T-helper 17 cell (primary cell): ENCODE results near the gene DSG4. TPM values are rescaled to one million over a fixed set of nuclear protein-coding genes. Genes with fewer than 3 reads are reported as not detected.

Experiments
- ATAC-seq: fragments of 150-1000 bp; cut with Tn5 transposase; 2 replicates; pipeline ENCODE4 v1.10.0; 2021; ENCODE audit warnings: mild to moderate bottlenecking, moderate library complexity
- DNase-seq, 3 donors: peaks; one replicate each; pipeline versions ENCODE4 v3.0.0 to v3.0.0-alpha.2; 2020 to 2021
- H3K9me3 ChIP-seq: one replicate; pipeline ENCODE4 v1.7.0; 2013; ENCODE audit warnings: low read length, mild to moderate bottlenecking; ENCODE audit not compliant: control insufficient read depth, poor library complexity, severe bottlenecking
- H3K27ac Mint-ChIP-seq: one replicate; pipeline ENCODE4 v1.8.0; 2022; ENCODE audit warnings: mild to moderate bottlenecking, moderate library complexity, mixed read lengths
- H3K27me3 Mint-ChIP-seq: one replicate; pipeline ENCODE4 v1.8.0; 2022; ENCODE audit warnings: mixed read lengths
- H3K36me3 Mint-ChIP-seq: one replicate; pipeline ENCODE4 v1.8.0; 2022; ENCODE audit warnings: low read depth, mixed read lengths
- H3K4me1 Mint-ChIP-seq: one replicate; pipeline ENCODE4 v1.8.0; 2022; ENCODE audit warnings: mild to moderate bottlenecking, mixed read lengths
- H3K4me3 Mint-ChIP-seq: one replicate; pipeline ENCODE4 v1.8.0; 2022; ENCODE audit warnings: mild to moderate bottlenecking, moderate library complexity, mixed read lengths
- total RNA-seq, 4 donors: library from RNA in 2 of 4; stranded (reverse) in 2 of 4; gene quantifications; one replicate each; pipeline ENCODE4 v1.2.3 and lab custom pipeline; 2022 to 2026

DSG4 gene
- total RNA-seq, 2 donors from 2014 or later, result not detected

GRCh38 chr18:31393286-31393685 is 16.7 kb downstream of the DSG4 start:
- ATAC-seq, result no peak
- H3K27me3 Mint-ChIP-seq, result no peaks in the 10 kb centered on the region
- H3K36me3 Mint-ChIP-seq, result no peaks in the 10 kb centered on the region
- H3K4me1 Mint-ChIP-seq, result no peaks in the 10 kb centered on the region
- H3K4me3 Mint-ChIP-seq, result no peak overlapping the region
- no peak overlapping the region for H3K27ac Mint-ChIP-seq
- H3K9me3 ChIP-seq, result no peaks in the 10 kb centered on the region
- DNase-seq, result no peak

- Mint-ChIP-seq H3K27me3 (no peaks in the 10 kb centered on the region), H3K36me3 (no peaks in the 10 kb centered on the region), H3K27ac (no peak overlapping the region), H3K4me3 (no peak overlapping the region), H3K4me1 (no peaks in the 10 kb centered on the region)
- ATAC-seq (no peak), DNase-seq (no peak)
- no peaks in the 10 kb centered on the region for H3K9me3 ChIP-seq
These were observed 20.4 kb downstream of the DSG4 start for GRCh38 chr18:31396796-31397612.

DNA sequence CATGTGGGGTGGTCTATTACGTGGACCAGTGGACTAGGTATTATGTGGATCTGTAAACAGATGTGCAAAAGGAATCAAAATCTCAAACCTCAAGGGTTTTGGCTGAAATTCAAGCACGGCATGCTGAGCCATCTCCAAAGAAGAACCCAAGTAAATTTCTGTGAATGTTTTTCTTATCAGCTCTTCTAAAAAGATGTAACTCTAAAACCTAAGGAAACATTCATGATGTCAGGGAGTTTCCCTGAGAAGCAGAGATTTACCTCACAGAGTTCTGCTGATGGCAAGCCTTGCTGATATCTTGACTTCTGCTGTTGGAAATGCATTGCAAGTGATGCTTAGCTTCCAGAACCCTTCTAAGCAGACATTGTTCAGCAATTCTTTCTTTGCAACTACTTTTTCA is 21.6 kb downstream of the DSG4 start:
- Mint-ChIP-seq H3K27ac (no peak overlapping the region), H3K27me3 (no peaks in the 10 kb centered on the region), H3K4me3 (no peak overlapping the region), H3K36me3 (no peaks in the 10 kb centered on the region), H3K4me1 (no peaks in the 10 kb centered on the region)
- DNase-seq (no peak), ATAC-seq (no peak)
- no peaks in the 10 kb centered on the region for H3K9me3 ChIP-seq

GRCh38 chr18:31399306-31400032 is 22.9 kb downstream of the DSG4 start:
- Mint-ChIP-seq H3K4me1 (no peaks in the 10 kb centered on the region), H3K27me3 (no peaks in the 10 kb centered on the region), H3K4me3 (no peak overlapping the region), H3K27ac (no peak overlapping the region), H3K36me3 (no peaks in the 10 kb centered on the region)
- DNase-seq (no peak), ATAC-seq (no peak)
- no peaks in the 10 kb centered on the region for H3K9me3 ChIP-seq

DNA sequence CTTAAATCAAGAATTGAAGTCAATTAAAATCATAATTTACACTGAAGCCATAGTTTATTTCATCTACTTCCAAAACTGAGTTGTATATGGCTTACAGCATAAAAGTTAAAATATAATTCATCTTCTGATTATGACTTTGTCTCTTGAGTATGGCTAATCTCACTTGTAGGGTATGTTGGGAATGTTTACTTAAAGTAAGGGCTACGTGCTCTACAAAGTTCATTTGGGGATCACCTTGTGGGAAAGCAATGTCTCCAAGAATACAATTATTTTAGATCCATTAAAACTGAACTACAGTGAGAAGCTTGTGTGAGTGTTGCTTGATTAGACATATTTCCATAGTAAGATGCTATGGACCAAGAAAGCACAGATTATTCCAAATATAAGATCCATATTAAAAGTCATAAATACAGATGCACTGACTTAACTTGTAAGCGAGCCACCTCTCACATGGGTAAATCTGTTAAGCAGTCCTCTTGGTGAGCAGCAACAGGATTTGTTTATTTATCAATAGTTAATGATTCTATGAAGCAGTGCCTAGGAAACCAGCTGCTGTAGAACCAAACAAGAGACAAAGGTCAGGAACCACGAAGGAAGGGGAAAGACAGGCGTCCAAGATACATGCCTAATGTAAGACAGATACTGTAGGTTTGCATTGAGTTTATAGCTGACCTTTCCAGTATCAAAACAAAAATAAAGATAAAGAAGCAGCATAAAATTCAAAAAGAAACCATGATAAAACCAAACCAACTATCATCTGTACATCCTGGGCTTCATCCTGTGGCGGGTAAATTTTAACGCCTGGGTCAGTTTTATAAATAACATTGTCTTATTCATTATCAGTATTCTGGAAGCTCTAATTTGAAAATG is 24.8 kb downstream of the DSG4 start:
- Mint-ChIP-seq H3K4me1 (no peaks in the 10 kb centered on the region), H3K4me3 (no peak overlapping the region), H3K27ac (no peak overlapping the region), H3K36me3 (no peaks in the 10 kb centered on the region), H3K27me3 (no peaks in the 10 kb centered on the region)
- DNase-seq, result no peak
- no peak for ATAC-seq
- H3K9me3 ChIP-seq, result no peaks in the 10 kb centered on the region

- no peaks in the 10 kb centered on the region for H3K36me3 Mint-ChIP-seq
- no peak for ATAC-seq
- H3K27me3 Mint-ChIP-seq, result no peaks in the 10 kb centered on the region
These were observed 25.4 kb downstream of the DSG4 start for GRCh38 chr18:31402026-31402373.

DNA sequence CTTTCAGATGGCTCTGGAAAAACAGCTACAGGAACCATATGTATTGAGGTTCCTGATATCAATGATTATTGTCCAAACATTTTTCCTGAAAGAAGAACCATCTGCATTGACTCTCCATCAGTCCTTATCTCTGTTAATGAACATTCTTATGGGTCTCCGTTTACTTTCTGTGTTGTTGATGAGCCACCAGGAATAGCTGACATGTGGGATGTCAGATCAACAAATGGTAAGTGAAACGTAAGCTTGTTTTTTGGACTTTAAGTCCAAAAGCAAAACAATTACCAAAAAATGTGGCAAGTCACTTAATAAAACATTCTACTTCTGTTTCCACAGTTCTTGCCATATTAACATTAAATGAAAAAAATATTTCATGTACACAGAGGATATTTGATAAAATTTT is 26.8 kb downstream of the DSG4 start:
- DNase-seq, result no peak
- H3K27ac Mint-ChIP-seq, result no peak overlapping the region
- H3K4me1 Mint-ChIP-seq, result no peaks in the 10 kb centered on the region
- no peaks in the 10 kb centered on the region for H3K36me3 Mint-ChIP-seq
- no peaks in the 10 kb centered on the region for H3K9me3 ChIP-seq
- no peak for ATAC-seq
- no peaks in the 10 kb centered on the region for H3K27me3 Mint-ChIP-seq
- H3K4me3 Mint-ChIP-seq, result no peak overlapping the region

More at GRCh38 chr18:31402026-31402373, 25.4 kb downstream of the DSG4 start:
- Mint-ChIP-seq H3K4me3 (no peak overlapping the region), H3K4me1 (no peaks in the 10 kb centered on the region), H3K27ac (no peak overlapping the region)
- DNase-seq, result no peak
- no peaks in the 10 kb centered on the region for H3K9me3 ChIP-seq

- Mint-ChIP-seq H3K4me1 (no peaks in the 10 kb centered on the region), H3K27ac (no peak overlapping the region), H3K4me3 (no peak overlapping the region), H3K36me3 (no peaks in the 10 kb centered on the region), H3K27me3 (no peaks in the 10 kb centered on the region)
- ATAC-seq (no peak), DNase-seq (no peak)
- H3K9me3 ChIP-seq, result no peaks in the 10 kb centered on the region
These were observed 31.1 kb downstream of the DSG4 start for GRCh38 chr18:31407649-31408048.

DNA sequence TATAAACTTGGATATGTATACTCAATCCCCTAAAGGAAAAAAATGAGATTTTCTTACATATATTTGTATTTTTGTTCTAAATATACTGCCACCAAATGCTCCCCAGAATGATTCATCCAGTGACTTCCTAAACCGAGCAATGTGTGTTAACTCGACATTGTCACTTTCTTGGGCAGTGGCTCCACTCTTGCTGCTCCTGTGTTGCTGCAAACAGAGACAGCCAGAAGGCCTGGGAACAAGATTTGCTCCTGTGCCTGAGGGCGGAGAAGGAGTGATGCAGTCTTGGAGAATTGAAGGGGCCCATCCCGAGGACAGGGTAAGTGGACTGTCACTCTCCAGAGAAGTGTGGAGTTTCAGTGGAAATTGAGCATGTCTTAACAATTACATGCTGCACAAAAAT is 32.7 kb downstream of the DSG4 start:
- no peak overlapping the region for H3K4me3 Mint-ChIP-seq
- H3K36me3 Mint-ChIP-seq, result no peaks in the 10 kb centered on the region
- no peak overlapping the region for H3K27ac Mint-ChIP-seq
- no peaks in the 10 kb centered on the region for H3K4me1 Mint-ChIP-seq
- no peaks in the 10 kb centered on the region for H3K27me3 Mint-ChIP-seq
- no peak for ATAC-seq
- no peaks in the 10 kb centered on the region for H3K9me3 ChIP-seq
- DNase-seq, result no peak

DNA sequence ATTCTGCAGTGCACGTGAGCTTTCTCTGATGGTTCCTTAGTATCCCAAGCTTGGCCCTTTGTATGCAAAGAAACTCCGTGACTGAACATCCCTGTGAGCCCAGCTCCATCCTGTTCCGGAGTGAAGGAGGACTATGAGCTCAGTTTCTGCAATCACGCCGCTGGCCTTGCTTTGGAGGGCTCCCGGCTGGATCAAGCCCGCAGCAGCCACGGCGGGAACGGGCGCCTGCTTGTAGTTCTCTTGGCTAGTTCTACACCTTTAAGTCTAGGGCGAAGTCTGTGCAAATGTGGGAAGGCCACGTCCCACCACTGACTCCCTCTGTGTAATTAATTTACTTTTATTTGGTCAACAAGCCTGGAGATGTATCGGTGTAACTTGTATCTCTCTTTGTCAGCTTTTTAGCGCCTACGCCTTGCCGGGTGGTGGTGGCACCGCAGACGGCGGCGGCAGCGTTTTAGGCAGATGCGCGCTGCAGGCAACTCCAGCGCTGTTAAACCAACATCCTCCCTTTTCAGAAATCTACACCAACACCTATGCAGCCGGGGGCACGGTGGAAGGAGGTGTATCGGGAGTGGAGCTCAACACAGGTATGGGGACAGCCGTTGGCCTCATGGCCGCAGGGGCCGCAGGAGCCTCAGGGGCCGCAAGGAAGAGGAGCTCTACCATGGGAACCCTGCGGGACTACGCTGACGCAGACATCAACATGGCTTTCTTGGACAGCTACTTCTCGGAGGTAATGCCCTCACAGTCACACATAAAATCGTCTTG is 34.3 kb downstream of the DSG4 start:
- no peak overlapping the region for H3K27ac Mint-ChIP-seq
- no peak for DNase-seq
- no peaks in the 10 kb centered on the region for H3K36me3 Mint-ChIP-seq
- no peaks in the 10 kb centered on the region for H3K27me3 Mint-ChIP-seq
- H3K4me1 Mint-ChIP-seq, result no peaks in the 10 kb centered on the region
- H3K9me3 ChIP-seq, result no peaks in the 10 kb centered on the region
- H3K4me3 Mint-ChIP-seq, result no peak overlapping the region
- no peak for ATAC-seq

GRCh38 chr18:31413137-31413536 is 36.6 kb downstream of the DSG4 start:
- ATAC-seq (no peak), DNase-seq (no peak)
- H3K4me3 Mint-ChIP-seq, result no peak overlapping the region
- no peaks in the 10 kb centered on the region for H3K27me3 Mint-ChIP-seq
- no peaks in the 10 kb centered on the region for H3K9me3 ChIP-seq
- no peaks in the 10 kb centered on the region for H3K4me1 Mint-ChIP-seq
- H3K36me3 Mint-ChIP-seq, result no peaks in the 10 kb centered on the region
- no peak overlapping the region for H3K27ac Mint-ChIP-seq

DNA sequence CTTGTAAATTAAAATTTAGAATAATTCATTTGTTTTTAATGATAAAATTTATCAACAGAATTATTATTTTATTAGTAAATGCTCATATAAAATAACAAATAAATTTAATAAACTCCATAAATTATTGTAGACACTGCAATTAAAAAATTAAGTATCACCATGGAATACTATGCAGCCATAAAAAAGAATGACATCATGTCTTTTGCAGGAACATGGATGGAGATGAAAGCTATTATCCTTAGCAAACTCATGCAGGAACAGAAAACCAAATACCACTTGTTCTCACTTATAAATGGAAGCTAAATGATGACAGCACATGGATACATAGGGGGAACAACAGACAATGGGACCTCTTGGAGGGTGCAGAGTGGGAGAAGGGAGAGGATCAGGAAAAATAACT is 41.3 kb downstream of the DSG4 start:
- ATAC-seq (no peak), DNase-seq (no peak)
- no peaks in the 10 kb centered on the region for H3K4me1 Mint-ChIP-seq
- no peaks in the 10 kb centered on the region for H3K27me3 Mint-ChIP-seq
- H3K36me3 Mint-ChIP-seq, result no peaks in the 10 kb centered on the region
- no peaks in the 10 kb centered on the region for H3K9me3 ChIP-seq
- H3K27ac Mint-ChIP-seq, result no peak overlapping the region
- no peak overlapping the region for H3K4me3 Mint-ChIP-seq
